Neural crest cell (in vitro differentiated cells): ENCODE results near the gene ATP5IF1. TPM values are rescaled to one million over a fixed set of nuclear protein-coding genes. Genes with fewer than 3 reads are reported as not detected.

Source experiments
- DNase-seq: peaks from one replicate; pipeline ENCODE4 v3.0.0; 2021; ENCODE audit warnings: low read depth, mixed read lengths, low spot score
- H3K27ac Mint-ChIP-seq: one replicate; pipeline ENCODE4 v1.8.0; 2021; ENCODE audit warnings: mild to moderate bottlenecking, mixed read lengths; ENCODE audit not compliant: unreplicated experiment
- H3K27me3 Mint-ChIP-seq: 2 replicates; pipeline ENCODE4 v1.8.0; 2021; ENCODE audit warnings: low read depth, mild to moderate bottlenecking, mixed read lengths
- H3K36me3 Mint-ChIP-seq: 2 replicates; pipeline ENCODE4 v1.8.0; 2021; ENCODE audit warnings: low read depth, mild to moderate bottlenecking, mixed read lengths
- H3K4me1 Mint-ChIP-seq: 2 replicates; pipeline ENCODE4 v1.8.0; 2021; ENCODE audit warnings: mixed read lengths
- H3K4me3 Mint-ChIP-seq: one replicate; pipeline ENCODE4 v1.8.0; 2021; ENCODE audit warnings: mild to moderate bottlenecking, mixed read lengths
- H3K9me3 Mint-ChIP-seq: 2 replicates; pipeline ENCODE4 v1.8.0; 2021; ENCODE audit warnings: mixed read lengths
- total RNA-seq: library from RNA; stranded (reverse); gene quantifications from 2 replicates; pipeline ENCODE4 v1.2.1, GENCODE V29; 2021
- TF ChIP-seq, protein P1 (sequence below): fragments of 200-600 bp; sonication (generic); conservative IDR thresholded peaks from 2 replicates; pipeline ENCODE4 v1.5.0; 2021; ENCODE audit warnings: antibody characterized with exemption, mild to moderate bottlenecking

ATP5IF1 gene
- total RNA-seq, 1 donor from 2014 or later: 125 TPM

DNA sequence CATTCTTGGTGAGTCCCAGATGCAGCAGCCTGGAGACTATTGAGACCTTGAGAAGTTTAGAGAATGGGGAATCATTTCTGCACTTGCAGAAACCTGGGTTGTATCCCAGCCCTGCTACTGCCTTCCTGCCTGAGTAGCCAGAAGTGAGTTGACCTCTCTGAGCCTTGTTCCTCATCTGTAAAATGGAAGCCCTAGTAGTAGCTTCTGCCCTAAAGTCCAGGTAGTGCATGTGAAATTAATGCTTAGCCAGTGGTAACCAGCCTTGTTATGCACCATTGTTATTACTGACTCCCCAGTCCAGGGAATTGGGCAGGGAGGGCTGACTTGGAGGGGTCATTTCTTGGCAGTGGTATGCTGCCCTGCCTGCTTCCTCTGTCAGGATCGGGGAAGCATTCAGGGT, 29.0 kb downstream of the ATP5IF1 start:
- TF ChIP-seq, protein P1, sequence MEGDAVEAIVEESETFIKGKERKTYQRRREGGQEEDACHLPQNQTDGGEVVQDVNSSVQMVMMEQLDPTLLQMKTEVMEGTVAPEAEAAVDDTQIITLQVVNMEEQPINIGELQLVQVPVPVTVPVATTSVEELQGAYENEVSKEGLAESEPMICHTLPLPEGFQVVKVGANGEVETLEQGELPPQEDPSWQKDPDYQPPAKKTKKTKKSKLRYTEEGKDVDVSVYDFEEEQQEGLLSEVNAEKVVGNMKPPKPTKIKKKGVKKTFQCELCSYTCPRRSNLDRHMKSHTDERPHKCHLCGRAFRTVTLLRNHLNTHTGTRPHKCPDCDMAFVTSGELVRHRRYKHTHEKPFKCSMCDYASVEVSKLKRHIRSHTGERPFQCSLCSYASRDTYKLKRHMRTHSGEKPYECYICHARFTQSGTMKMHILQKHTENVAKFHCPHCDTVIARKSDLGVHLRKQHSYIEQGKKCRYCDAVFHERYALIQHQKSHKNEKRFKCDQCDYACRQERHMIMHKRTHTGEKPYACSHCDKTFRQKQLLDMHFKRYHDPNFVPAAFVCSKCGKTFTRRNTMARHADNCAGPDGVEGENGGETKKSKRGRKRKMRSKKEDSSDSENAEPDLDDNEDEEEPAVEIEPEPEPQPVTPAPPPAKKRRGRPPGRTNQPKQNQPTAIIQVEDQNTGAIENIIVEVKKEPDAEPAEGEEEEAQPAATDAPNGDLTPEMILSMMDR: no peak
- peaks cover 37% of the 10 kb centered on the region for H3K4me1 Mint-ChIP-seq
- no peaks in the 10 kb centered on the region for H3K36me3 Mint-ChIP-seq
- DNase-seq: no peak
- H3K9me3 Mint-ChIP-seq: no peaks in the 10 kb centered on the region
- H3K4me3 Mint-ChIP-seq: no peak overlapping the region
- H3K27me3 Mint-ChIP-seq: no peaks in the 10 kb centered on the region
- H3K27ac Mint-ChIP-seq: no peak overlapping the region

- no peaks in the 10 kb centered on the region for H3K36me3 Mint-ChIP-seq
- peak overlapping the region; percentile 13 for H3K4me3 Mint-ChIP-seq
- no peaks in the 10 kb centered on the region for H3K27me3 Mint-ChIP-seq
- H3K27ac Mint-ChIP-seq: no peak overlapping the region
- no peaks in the 10 kb centered on the region for H3K9me3 Mint-ChIP-seq
- peaks cover 36% of the 10 kb centered on the region for H3K4me1 Mint-ChIP-seq
- TF ChIP-seq, protein P1: no peak
- DNase-seq: no peak
These were observed 29.7 kb downstream of the ATP5IF1 start for GRCh38 chr1:28265577-28265976.

DNA sequence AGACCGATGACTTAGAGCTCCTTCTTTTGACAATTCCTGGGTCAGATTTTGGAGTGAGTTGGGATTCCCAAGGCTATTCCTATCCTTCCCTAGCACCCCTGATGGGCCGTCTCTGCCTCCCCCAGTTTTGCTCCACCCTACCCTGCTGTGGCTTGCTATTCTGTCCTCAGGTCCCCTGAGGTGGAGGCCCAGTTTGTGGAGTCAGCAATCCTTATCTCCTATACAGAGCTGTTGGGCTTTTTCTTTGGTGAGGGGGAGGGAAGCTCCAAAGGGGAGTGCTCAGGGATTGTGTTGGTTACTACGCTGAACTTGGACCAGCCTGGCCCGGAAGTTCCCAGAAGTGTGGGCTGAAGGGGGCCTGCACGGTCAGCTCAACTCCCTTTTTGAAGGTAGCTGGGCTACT, 31.0 kb downstream of the ATP5IF1 start:
- TF ChIP-seq, protein P1: no peak
- Mint-ChIP-seq H3K36me3 (no peaks in the 10 kb centered on the region), H3K27ac (no peak overlapping the region), H3K4me1 (peaks cover 27% of the 10 kb centered on the region), H3K4me3 (no peak overlapping the region), H3K27me3 (no peaks in the 10 kb centered on the region), H3K9me3 (no peaks in the 10 kb centered on the region)
- DNase-seq: no peak

- H3K27ac Mint-ChIP-seq: no peak overlapping the region
- H3K9me3 Mint-ChIP-seq: no peaks in the 10 kb centered on the region
- peak overlapping the region; percentile 1 for H3K4me3 Mint-ChIP-seq
- TF ChIP-seq, protein P1: no peak
- peaks cover 27% of the 10 kb centered on the region for H3K4me1 Mint-ChIP-seq
- H3K36me3 Mint-ChIP-seq: no peaks in the 10 kb centered on the region
- no peak for DNase-seq
- no peaks in the 10 kb centered on the region for H3K27me3 Mint-ChIP-seq
These were observed 31.7 kb downstream of the ATP5IF1 start for GRCh38 chr1:28267633-28268032.

DNA sequence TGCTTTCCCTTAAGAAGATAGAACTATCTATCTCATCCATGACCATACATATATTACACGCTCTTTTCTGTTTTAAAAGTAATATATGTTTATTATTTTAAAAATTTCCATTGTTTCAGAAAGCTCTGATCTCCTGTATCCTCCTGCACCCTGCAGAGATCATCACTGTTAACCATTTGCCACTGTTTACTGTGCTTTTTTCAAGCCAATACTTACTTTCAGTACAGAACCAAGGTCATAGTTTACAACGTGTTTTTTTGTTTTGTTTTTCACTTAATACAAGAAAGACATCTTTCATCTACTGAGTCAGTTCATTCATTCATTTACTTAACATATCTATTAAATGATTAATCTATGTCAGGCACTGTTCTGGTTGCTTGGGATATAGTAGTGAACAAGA, 33.6 kb downstream of the ATP5IF1 start:
- Mint-ChIP-seq H3K27me3 (no peaks in the 10 kb centered on the region), H3K9me3 (no peaks in the 10 kb centered on the region), H3K27ac (no peak overlapping the region), H3K4me1 (peaks cover 21% of the 10 kb centered on the region), H3K36me3 (no peaks in the 10 kb centered on the region), H3K4me3 (no peak overlapping the region)
- DNase-seq: no peak
- TF ChIP-seq, protein P1: no peak
